IMR-90 (cell line): ENCODE data around the gene PCIF1. TPM values are rescaled to one million over a fixed set of nuclear protein-coding genes. Genes with fewer than 3 reads are reported as not detected.

ENCODE experiments used
- ATAC-seq: fragments of 200-7000 bp; cut with Tn5 transposase; 2 replicates; pipeline ENCODE4 v1.9.1; 2020; ENCODE audit warnings: low read depth, mild to moderate bottlenecking, moderate library complexity
- BruUV-seq: library from RNA; stranded (reverse); fragments of 400-500 nt; replicated peaks from 2 replicates; lab custom pipeline; 2021; lab: Mats Ljungman, UMichigan
- CTCF ChIA-PET: fragments of 300-600 bp; formaldehyde crosslinking; extraction: SDS; loops from one replicate; lab custom pipeline; 2021; ENCODE audit warnings: antibody characterized with exemption; lab: Yijun Ruan, JAX
- POLR2A ChIA-PET: fragments of 300-600 bp; sonication (Branson Sonifier 250); formaldehyde crosslinking; loops from one replicate; lab custom pipeline; 2022; ENCODE audit warnings: antibody characterized with exemption; ENCODE audit not compliant: unreplicated experiment; lab: Charles Lee
- DNase-seq: peaks from one replicate; pipeline ENCODE4 v3.0.0; 2013
- H2AFZ ChIP-seq: replicated peaks from 2 replicates; pipeline ENCODE3; 2013; ENCODE audit warnings: low read length, mild to moderate bottlenecking; ENCODE audit not compliant: poor library complexity
- H2AK5ac ChIP-seq: 2 replicates; pipeline ENCODE4 v1.6.1; 2013; ENCODE audit warnings: low read depth, low read length, inconsistent platforms
- H2AK9ac ChIP-seq: replicated peaks from 2 replicates; pipeline ENCODE3; 2013; ENCODE audit warnings: mild to moderate bottlenecking, low read depth, low read length, moderate library complexity; ENCODE audit not compliant: poor library complexity
- H2BK120ac ChIP-seq: 2 replicates; pipeline ENCODE4 v1.6.1; 2013; ENCODE audit warnings: low read depth, low read length, inconsistent platforms
- H2BK15ac ChIP-seq: 3 replicates; pipeline ENCODE4 v1.6.1; 2013; ENCODE audit warnings: low read depth, low read length, inconsistent platforms
- H2BK20ac ChIP-seq: 2 replicates; pipeline ENCODE4 v1.6.1; 2013; ENCODE audit warnings: low read depth, mild to moderate bottlenecking, inconsistent platforms, low read length, moderate library complexity
- H2BK5ac ChIP-seq: 2 replicates; pipeline ENCODE4 v1.6.1; 2013; ENCODE audit warnings: mild to moderate bottlenecking, low read depth, low read length, inconsistent platforms; ENCODE audit not compliant: poor library complexity, severe bottlenecking
- H3K14ac ChIP-seq: replicated peaks from 2 replicates; pipeline ENCODE4 v1.6.1; 2013; ENCODE audit warnings: low read depth, low read length, inconsistent platforms
- H3K18ac ChIP-seq: 2 replicates; pipeline ENCODE4 v1.6.1; 2013; ENCODE audit warnings: low read depth, low read length, control low read depth
- H3K23ac ChIP-seq: 2 replicates; pipeline ENCODE4 v1.6.1; 2013; ENCODE audit warnings: low read depth, low read length, inconsistent platforms
- H3K27ac ChIP-seq: 2 replicates; pipeline ENCODE4 v1.5.1; 2013; ENCODE audit warnings: mild to moderate bottlenecking, control low read depth, low read length; ENCODE audit not compliant: insufficient read depth
- H3K27me3 ChIP-seq: 2 replicates; pipeline ENCODE4 v1.6.1; 2013; ENCODE audit warnings: low read length; ENCODE audit not compliant: control insufficient read depth, insufficient read depth
- H3K36me3 ChIP-seq: 2 replicates; pipeline ENCODE4 v1.6.1; 2013; ENCODE audit warnings: low read length, mixed read lengths; ENCODE audit not compliant: control insufficient read depth, insufficient read depth
- H3K4ac ChIP-seq: 2 replicates; pipeline ENCODE4 v1.6.1; 2013; ENCODE audit warnings: low read depth, low read length, inconsistent platforms
- H3K4me1 ChIP-seq: 2 replicates; pipeline ENCODE4 v1.6.1; 2013; ENCODE audit warnings: low read length, mixed read lengths; ENCODE audit not compliant: control insufficient read depth, insufficient read depth
- H3K4me2 ChIP-seq: 2 replicates; pipeline ENCODE4 v1.6.1; 2013; ENCODE audit warnings: low read depth, mild to moderate bottlenecking, control low read depth, low read length, moderate library complexity
- H3K4me3 ChIP-seq: 2 replicates; pipeline ENCODE4 v1.5.1; 2013; ENCODE audit warnings: low read depth, mild to moderate bottlenecking, control low read depth, low read length, moderate library complexity; ENCODE audit not compliant: insufficient read depth
- H3K56ac ChIP-seq: 2 replicates; pipeline ENCODE4 v1.6.1; 2013; ENCODE audit warnings: low read length, inconsistent platforms; ENCODE audit not compliant: insufficient read depth; ENCODE audit errors: extremely low read depth
- H3K79me1 ChIP-seq, 2 experiments: 2 replicates each; pipeline ENCODE4 v1.6.1; 2013; ENCODE audit warnings: low read length in 2 of 2, inconsistent platforms in 1 of 2, low read depth in 1 of 2
- H3K9ac ChIP-seq: 2 replicates; pipeline ENCODE4 v1.6.1; 2013; ENCODE audit warnings: low read depth, low read length, control low read depth
- H3K9me1 ChIP-seq: 2 replicates; pipeline ENCODE4 v1.6.1; 2013; ENCODE audit warnings: low read length, inconsistent platforms; ENCODE audit not compliant: insufficient read depth
- H3K9me3 ChIP-seq: 2 replicates; pipeline ENCODE4 v1.6.1; 2013; ENCODE audit warnings: low read length; ENCODE audit not compliant: control insufficient read depth, insufficient read depth
- H4K20me1 ChIP-seq: 2 replicates; pipeline ENCODE4 v1.6.1; 2013; ENCODE audit warnings: low read length, inconsistent platforms; ENCODE audit not compliant: insufficient read depth
- H4K5ac ChIP-seq: 2 replicates; pipeline ENCODE4 v1.6.1; 2013; ENCODE audit warnings: mild to moderate bottlenecking, low read depth, low read length, control low read depth
- H4K8ac ChIP-seq, 2 experiments: 2 replicates each; pipeline ENCODE4 v1.6.1; 2013; ENCODE audit warnings: low read depth in 2 of 2, low read length in 2 of 2, control low read depth in 1 of 2, inconsistent platforms in 1 of 2
- H4K91ac ChIP-seq: 2 replicates; pipeline ENCODE4 v1.6.1; 2013; ENCODE audit warnings: low read depth, low read length, inconsistent platforms; ENCODE audit not compliant: insufficient read depth
- CEBPB ChIP-seq: IDR thresholded peaks from 2 replicates; pipeline ENCODE4 v1.6.1; 2012; ENCODE audit warnings: low read depth, low read length, improper control_type of control experiment
- CHD1 ChIP-seq: IDR thresholded peaks from 2 replicates; pipeline ENCODE4 v1.6.1; 2012; ENCODE audit warnings: low read depth, low read length, improper control_type of control experiment
- ELK1 ChIP-seq: fragments of 150-350 bp; IDR thresholded peaks from 2 replicates; pipeline ENCODE4 v1.6.1; 2016; ENCODE audit warnings: low read depth, mild to moderate bottlenecking, low read length, moderate library complexity, borderline replicate concordance
- FOS ChIP-seq: fragments of 150-350 bp; IDR thresholded peaks from 2 replicates; pipeline ENCODE4 v1.6.1; 2016; ENCODE audit warnings: low read depth, low read length
- MAFK ChIP-seq: IDR thresholded peaks from 2 replicates; pipeline ENCODE4 v1.6.1; 2012; ENCODE audit warnings: low read depth, low read length, improper control_type of control experiment
- MAZ ChIP-seq: IDR thresholded peaks from 2 replicates; pipeline ENCODE4 v1.6.1; 2012; ENCODE audit warnings: low read depth, mild to moderate bottlenecking, low read length, improper control_type of control experiment, moderate library complexity, borderline replicate concordance
- MXI1 ChIP-seq: IDR thresholded peaks from 2 replicates; pipeline ENCODE4 v1.6.1; 2012; ENCODE audit warnings: low read depth, mild to moderate bottlenecking, low read length, moderate library complexity, borderline replicate concordance
- NFE2L2 ChIP-seq: fragments of 150-350 bp; IDR thresholded peaks from 2 replicates; pipeline ENCODE4 v1.6.1; 2016; ENCODE audit warnings: low read depth, mild to moderate bottlenecking, low read length
- RCOR1 ChIP-seq: IDR thresholded peaks from 2 replicates; pipeline ENCODE4 v1.6.1; 2012; ENCODE audit warnings: mild to moderate bottlenecking, low read length, improper control_type of control experiment; ENCODE audit not compliant: insufficient replicate concordance
- RFX5 ChIP-seq: IDR thresholded peaks from 2 replicates; pipeline ENCODE4 v1.8.0; 2012; ENCODE audit warnings: low read depth, mild to moderate bottlenecking, low read length, moderate library complexity
- SMC3 ChIP-seq: fragments of 150-350 bp; IDR thresholded peaks from 2 replicates; pipeline ENCODE4 v1.6.1; 2016; ENCODE audit warnings: low read depth, mild to moderate bottlenecking, antibody characterized with exemption, low read length, moderate library complexity
- WGBS, 2 experiments: methylation state at CpG; one replicate each; pipeline versions ENCODE4 v1.1.5 to v1.1.7; 2013; ENCODE audit warnings: missing lambda C conversion rate in 2 of 2; ENCODE audit not compliant: insufficient read length in 1 of 2; ENCODE audit errors: extremely low coverage in 2 of 2; 5-methylcytosine and 5-hydroxymethylcytosine counted together
- dilution Hi-C: fragments of 300-500 bp; cut with HindIII; formaldehyde crosslinking; loops from one replicate; pipeline ENCODE4 v1.14.3; 2018; ENCODE audit warnings: low sequenced_read_pairs; ENCODE audit not compliant: unreplicated experiment
- in situ Hi-C: fragments of 300-500 bp; cut with MboI; formaldehyde crosslinking; loops from 3 replicates; pipeline ENCODE4 v1.14.3; 2019; ENCODE audit warnings: low sequenced_read_pairs, inconsistent platforms, mixed read lengths
- intact Hi-C: fragments of 100-400 bp; cut with micrococcal nuclease; formaldehyde crosslinking; loops from 2 replicates; pipeline ENCODE4 v1.10.0; 2022
- polyA plus RNA-seq, 3 experiments: library from polyadenylated mRNA; depleted of rRNA; stranded (reverse); fragments of >200 nt; gene quantifications; 2 replicates each; pipeline ENCODE4 v1.2.3, GENCODE V29; 2012; ENCODE audit warnings: low replicate concordance in 1 of 3
- total RNA-seq: library from RNA; depleted of rRNA; stranded (reverse); fragments of >200 nt; gene quantifications from 2 replicates; pipeline ENCODE4 v1.2.3, GENCODE V29; 2012
- TF ChIP-seq, protein P1 (sequence below): fragments of 150-350 bp; IDR thresholded peaks from 2 replicates; pipeline ENCODE4 v1.6.1; 2017; ENCODE audit warnings: mild to moderate bottlenecking, antibody characterized with exemption, low read length, low read depth

The PCIF1 gene
- total and polyA plus RNA-seq, 2 of the 4 experiments (the other 2 are of a cell fraction) = 5.4 to 18.3 TPM

GRCh38 chr20:45983279-45983743, 48.8 kb downstream of the PCIF1 start:
- H3K4me3 ChIP-seq = no peak overlapping the region
- H2BK5ac ChIP-seq = no peak overlapping the region
- dilution Hi-C loops = no loop called here
- H3K9me1 ChIP-seq = no peaks in the 10 kb centered on the region
- H2AK5ac ChIP-seq = no peak overlapping the region
- no peak overlapping the region for H2BK15ac ChIP-seq
- H2BK20ac ChIP-seq = no peak overlapping the region
- no peak overlapping the region for H2BK120ac ChIP-seq
- no peaks in the 10 kb centered on the region for H3K36me3 ChIP-seq
- H4K91ac ChIP-seq = no peak overlapping the region
- H3K56ac ChIP-seq = no peak overlapping the region
- no peak overlapping the region for H3K4me2 ChIP-seq
- H3K18ac ChIP-seq = no peak overlapping the region
- H3K14ac ChIP-seq = no peak overlapping the region
- no TSS peak for BruUV-seq
- H4K20me1 ChIP-seq = no peaks in the 10 kb centered on the region
- no peak overlapping the region for H4K5ac ChIP-seq
- ChIA-PET CTCF (no interaction called here), POLR2A (no interaction called here)
- in situ Hi-C loops = no loop called here
- H3K27me3 ChIP-seq = peaks cover 10% of the 10 kb centered on the region; the same call in 1 of the 2 replicates
- no peaks in the 10 kb centered on the region for H3K9me3 ChIP-seq
- TF ChIP-seq MAZ = no peak
- TF ChIP-seq SMC3 = no peak
- no peak for TF ChIP-seq RCOR1
- TF ChIP-seq MXI1 = no peak
- TF ChIP-seq FOS = no peak
- TF ChIP-seq, protein P1, sequence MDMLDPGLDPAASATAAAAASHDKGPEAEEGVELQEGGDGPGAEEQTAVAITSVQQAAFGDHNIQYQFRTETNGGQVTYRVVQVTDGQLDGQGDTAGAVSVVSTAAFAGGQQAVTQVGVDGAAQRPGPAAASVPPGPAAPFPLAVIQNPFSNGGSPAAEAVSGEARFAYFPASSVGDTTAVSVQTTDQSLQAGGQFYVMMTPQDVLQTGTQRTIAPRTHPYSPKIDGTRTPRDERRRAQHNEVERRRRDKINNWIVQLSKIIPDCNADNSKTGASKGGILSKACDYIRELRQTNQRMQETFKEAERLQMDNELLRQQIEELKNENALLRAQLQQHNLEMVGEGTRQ = no peak
- no peak for TF ChIP-seq RFX5
- no peak for TF ChIP-seq CEBPB
- no peak for TF ChIP-seq NFE2L2
- no peak for TF ChIP-seq CHD1
- TF ChIP-seq MAFK = no peak
- TF ChIP-seq ELK1 = no peak
- ATAC-seq (no peak), DNase-seq (no peak)
- no CpG with 5 or more reads among the region's 7 CpGs for WGBS, 2 experiments
- H2AFZ ChIP-seq = no peak overlapping the region
- no peak overlapping the region for H3K27ac ChIP-seq
- H4K8ac ChIP-seq = no peak overlapping the region
- intact Hi-C loops = no loop called here
- H2AK9ac ChIP-seq = no peak overlapping the region
- no peak overlapping the region for H3K4ac ChIP-seq
- H3K4me1 ChIP-seq = no peaks in the 10 kb centered on the region
- no peak overlapping the region for H3K23ac ChIP-seq
- H3K79me1 ChIP-seq = no peaks in the 10 kb centered on the region
- H3K9ac ChIP-seq = no peak overlapping the region
